SK-N-SH (cell line): ENCODE data around the gene PTPRF. TPM values are rescaled to one million over a fixed set of nuclear protein-coding genes. Genes with fewer than 3 reads are reported as not detected.

ENCODE experiments used
- CTCF ChIA-PET: fragments of 300-600, 350-600 bp; formaldehyde crosslinking; extraction: SDS; loops from one replicate; lab custom pipeline; 2021; lab: Yijun Ruan, JAX
- POLR2A ChIA-PET: fragments of 350-600 bp; sonication (Branson Sonifier 250); formaldehyde crosslinking; extraction: SDS; loops from one replicate; lab custom pipeline; 2020; ENCODE audit warnings: antibody characterized with exemption, inconsistent platforms; lab: Yijun Ruan, JAX
- DNase-seq: peaks from one replicate; pipeline ENCODE4 v3.0.0; 2012
- H2AFZ ChIP-seq: fragments of 200-600 bp; sonication (generic); 2 replicates; pipeline ENCODE4 v1.8.1; 2016; ENCODE audit warnings: antibody characterized with exemption, mild to moderate bottlenecking, low read depth
- H3F3A ChIP-seq: fragments of 200-600 bp; sonication (generic); replicated peaks from 2 replicates; pipeline ENCODE3; 2016; ENCODE audit warnings: antibody characterized with exemption, mild to moderate bottlenecking; ENCODE audit not compliant: insufficient read depth
- H3K27ac ChIP-seq, 2 experiments: fragments of 200-500 bp in 1 of 2; fragments of 200-600 bp in 1 of 2; sonication (Bioruptor generic) in 1 of 2; sonication (generic), shearing (Covaris generic) in 1 of 2; 2 replicates each; pipeline versions ENCODE4 v1.5.1 to v1.6.1; 2014 to 2016; ENCODE audit warnings: low read depth in 2 of 2, inconsistent platforms in 1 of 2, low read length in 1 of 2, mild to moderate bottlenecking in 1 of 2, mixed read lengths in 1 of 2
- H3K27me3 ChIP-seq: fragments of 200-600 bp; sonication (generic), shearing (Covaris generic); 2 replicates; pipeline ENCODE4 v1.6.1; 2016; ENCODE audit warnings: mixed run types; ENCODE audit not compliant: insufficient read depth
- H3K36me3 ChIP-seq, 2 experiments: fragments of 200-500 bp in 1 of 2; fragments of 200-600 bp in 1 of 2; sonication (Bioruptor generic) in 1 of 2; sonication (generic) in 1 of 2; replicated peaks in 1 of 2; 2 replicates each; pipeline versions ENCODE3 to v1.5.1; 2014 to 2016; ENCODE audit warnings: low read length in 1 of 2, mild to moderate bottlenecking in 1 of 2; ENCODE audit not compliant: insufficient read depth in 2 of 2, control insufficient read depth in 1 of 2
- H3K4me1 ChIP-seq, 2 experiments: fragments of 200-500 bp in 1 of 2; fragments of 200-600 bp in 1 of 2; sonication (Bioruptor generic) in 1 of 2; sonication (generic), shearing (Covaris generic) in 1 of 2; 2 replicates each; pipeline versions ENCODE4 v1.5.1 to v1.6.1; 2014 to 2016; ENCODE audit warnings: low read depth in 1 of 2, low read length in 1 of 2, mixed run types in 1 of 2; ENCODE audit not compliant: insufficient read depth in 2 of 2, control insufficient read depth in 1 of 2
- H3K4me2 ChIP-seq: fragments of 200-600 bp; sonication (generic), shearing (Covaris generic); 2 replicates; pipeline ENCODE4 v1.6.1; 2017; ENCODE audit warnings: mixed run types
- H3K4me3 ChIP-seq, 2 experiments: fragments of 200-500 bp in 1 of 2; fragments of 200-600 bp in 1 of 2; sonication (Bioruptor generic) in 1 of 2; sonication (generic), shearing (Covaris generic) in 1 of 2; 2 replicates each; pipeline versions ENCODE4 v1.5.1 to v1.8.1; 2014 to 2016; ENCODE audit warnings: low read depth in 2 of 2, inconsistent platforms in 1 of 2, low read length in 1 of 2, mild to moderate bottlenecking in 1 of 2, mixed read lengths in 1 of 2, moderate library complexity in 1 of 2
- H3K79me2 ChIP-seq: fragments of 200-600 bp; sonication (generic); 2 replicates; pipeline ENCODE4 v1.8.1; 2017; ENCODE audit warnings: mild to moderate bottlenecking; ENCODE audit not compliant: insufficient read depth
- H3K9ac ChIP-seq: fragments of 200-600 bp; sonication (generic); 2 replicates; pipeline ENCODE4 v1.6.1; 2017; ENCODE audit warnings: mixed run types
- H3K9me2 ChIP-seq: fragments of 200-600 bp; sonication (generic); 2 replicates; pipeline ENCODE4 v1.6.1; 2017; ENCODE audit warnings: mixed run types
- H3K9me3 ChIP-seq: fragments of 200-600 bp; sonication (generic); 2 replicates; pipeline ENCODE4 v1.6.1; 2017; ENCODE audit warnings: mixed run types, mild to moderate bottlenecking, moderate library complexity
- H4K20me1 ChIP-seq: fragments of 200-600 bp; sonication (generic); 2 replicates; pipeline ENCODE4 v1.6.1; 2017; ENCODE audit warnings: mild to moderate bottlenecking, mixed run types; ENCODE audit not compliant: insufficient read depth
- ELF1 ChIP-seq: IDR thresholded peaks from 2 replicates; pipeline ENCODE4 v1.4.0; 2012
- FOXJ3 ChIP-seq: sonication (generic); formaldehyde crosslinking; IDR thresholded peaks from 2 replicates; pipeline ENCODE4 v1.5.1; 2020; ENCODE audit warnings: mild to moderate bottlenecking, missing genetic modification reagents
- GATA2 ChIP-seq: sonication (generic); formaldehyde crosslinking; IDR thresholded peaks from 2 replicates; pipeline ENCODE4 v1.5.0; 2020; ENCODE audit warnings: mild to moderate bottlenecking, missing genetic modification reagents
- MXI1 ChIP-seq: IDR thresholded peaks from 2 replicates; pipeline ENCODE4 v1.6.1; 2012; ENCODE audit warnings: mild to moderate bottlenecking, low read depth, low read length, improper control_type of control experiment
- NRF1 ChIP-seq: IDR thresholded peaks from 2 replicates; pipeline ENCODE4 v1.6.1; 2012; ENCODE audit warnings: low read depth, mild to moderate bottlenecking, low read length
- RFX5 ChIP-seq: IDR thresholded peaks from 2 replicates; pipeline ENCODE4 v1.6.1; 2012; ENCODE audit warnings: mild to moderate bottlenecking, improper control_type of control experiment, low read length
- SIN3A ChIP-seq: IDR thresholded peaks from 2 replicates; pipeline ENCODE4 v1.6.1; 2012; ENCODE audit warnings: low read depth, mild to moderate bottlenecking, low read length, moderate library complexity, borderline replicate concordance
- WGBS: methylation state at CpG from one replicate; pipeline ENCODE4 v1.1.6; 2017; ENCODE audit warnings: low lambda C conversion rate; 5-methylcytosine and 5-hydroxymethylcytosine counted together
- polyA plus RNA-seq, 3 experiments: library from polyadenylated mRNA; depleted of rRNA; stranded (reverse); fragments of >200 nt; gene quantifications; 2 replicates each; pipeline ENCODE4 v1.2.3, GENCODE V29; 2012
- TF ChIP-seq, protein P1 (sequence below): IDR thresholded peaks from 2 replicates; pipeline ENCODE4 v1.4.0; 2012; ENCODE audit warnings: low read depth, borderline replicate concordance
- TF ChIP-seq, protein P2 (sequence below): IDR thresholded peaks from 2 replicates; pipeline ENCODE4; 2012

Gene PTPRF
- polyA plus RNA-seq, 1 of the 3 experiments (the other 2 are of a cell fraction), result 72.7 TPM

DNA sequence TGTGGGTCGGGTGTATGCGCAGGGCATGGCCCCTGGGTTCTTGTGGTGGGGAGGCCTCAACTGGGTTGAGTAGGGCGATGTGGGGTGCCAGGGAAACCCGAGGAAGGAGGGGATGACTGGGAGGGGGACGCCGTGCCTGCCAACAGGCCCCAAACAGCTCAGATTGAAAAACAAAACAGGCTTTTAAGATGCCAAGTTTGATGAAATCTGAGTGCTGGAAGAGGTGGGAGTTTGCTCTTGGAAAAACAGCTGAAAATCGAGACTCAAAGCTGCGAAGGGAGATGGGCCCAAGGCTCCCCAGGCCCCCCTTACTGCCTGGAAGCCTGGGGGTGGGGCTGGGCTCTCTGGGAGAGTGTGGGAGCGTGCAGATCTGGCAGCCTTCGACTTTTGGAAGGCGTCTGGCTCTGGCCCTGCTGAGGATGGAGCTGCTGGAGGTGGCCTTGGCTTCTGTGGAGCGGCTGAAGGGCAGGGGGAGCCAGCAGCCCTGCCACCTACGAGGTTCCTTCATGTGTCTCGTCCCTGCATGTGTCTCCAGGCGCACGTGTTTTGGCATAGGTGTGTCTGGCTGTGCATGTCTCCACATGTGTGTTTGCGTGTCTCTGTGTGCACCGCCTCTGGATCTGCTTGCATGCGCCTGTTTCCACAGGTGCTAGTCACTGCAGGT is 33.3 kb downstream of the PTPRF start:
- H3K4me2 ChIP-seq, result no peak overlapping the region
- H3F3A ChIP-seq, result no peaks in the 10 kb centered on the region
- peaks cover 24% of the 10 kb centered on the region; the same call in 1 of the 2 replicates for H3K79me2 ChIP-seq
- CTCF ChIA-PET, result interaction anchor here (1.1 to 2.0 kb wide), 7 partner anchors 8 to 87 kb away, joined by 3 to 5 read pairs (median 4); partner anchors contain the start of gene PTPRF
- H3K27ac ChIP-seq, result peak overlapping the region in 1 of 2 experiments; percentile 62; a peak in 1 of 4 replicates
- no peaks in the 10 kb centered on the region for H3K27me3 ChIP-seq
- H3K4me3 ChIP-seq, result no peak overlapping the region
- H3K9ac ChIP-seq, result no peak overlapping the region
- 86% methylated on average over 14 of the region's 19 CpGs for WGBS
- H3K4me1 ChIP-seq, result peaks cover under 1 to 42% of the 10 kb centered on the region in 2 experiments; a peak in 2 of 4 replicates
- no peak overlapping the region for H2AFZ ChIP-seq
- H3K36me3 ChIP-seq, result no peaks in the 10 kb centered on the region
- no peaks in the 10 kb centered on the region for H3K9me2 ChIP-seq
- peak; percentile 74 for DNase-seq
- H3K9me3 ChIP-seq, result no peaks in the 10 kb centered on the region
- TF ChIP-seq, protein P1, sequence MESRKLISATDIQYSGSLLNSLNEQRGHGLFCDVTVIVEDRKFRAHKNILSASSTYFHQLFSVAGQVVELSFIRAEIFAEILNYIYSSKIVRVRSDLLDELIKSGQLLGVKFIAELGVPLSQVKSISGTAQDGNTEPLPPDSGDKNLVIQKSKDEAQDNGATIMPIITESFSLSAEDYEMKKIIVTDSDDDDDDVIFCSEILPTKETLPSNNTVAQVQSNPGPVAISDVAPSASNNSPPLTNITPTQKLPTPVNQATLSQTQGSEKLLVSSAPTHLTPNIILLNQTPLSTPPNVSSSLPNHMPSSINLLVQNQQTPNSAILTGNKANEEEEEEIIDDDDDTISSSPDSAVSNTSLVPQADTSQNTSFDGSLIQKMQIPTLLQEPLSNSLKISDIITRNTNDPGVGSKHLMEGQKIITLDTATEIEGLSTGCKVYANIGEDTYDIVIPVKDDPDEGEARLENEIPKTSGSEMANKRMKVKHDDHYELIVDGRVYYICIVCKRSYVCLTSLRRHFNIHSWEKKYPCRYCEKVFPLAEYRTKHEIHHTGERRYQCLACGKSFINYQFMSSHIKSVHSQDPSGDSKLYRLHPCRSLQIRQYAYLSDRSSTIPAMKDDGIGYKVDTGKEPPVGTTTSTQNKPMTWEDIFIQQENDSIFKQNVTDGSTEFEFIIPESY, result no peak
- TF ChIP-seq, protein P2, sequence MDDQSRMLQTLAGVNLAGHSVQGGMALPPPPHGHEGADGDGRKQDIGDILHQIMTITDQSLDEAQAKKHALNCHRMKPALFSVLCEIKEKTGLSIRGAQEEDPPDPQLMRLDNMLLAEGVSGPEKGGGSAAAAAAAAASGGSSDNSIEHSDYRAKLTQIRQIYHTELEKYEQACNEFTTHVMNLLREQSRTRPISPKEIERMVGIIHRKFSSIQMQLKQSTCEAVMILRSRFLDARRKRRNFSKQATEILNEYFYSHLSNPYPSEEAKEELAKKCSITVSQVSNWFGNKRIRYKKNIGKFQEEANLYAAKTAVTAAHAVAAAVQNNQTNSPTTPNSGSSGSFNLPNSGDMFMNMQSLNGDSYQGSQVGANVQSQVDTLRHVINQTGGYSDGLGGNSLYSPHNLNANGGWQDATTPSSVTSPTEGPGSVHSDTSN, result no peak
- no peak for TF ChIP-seq NRF1
- no peak for TF ChIP-seq ELF1
- no peak for TF ChIP-seq MXI1
- no peaks in the 10 kb centered on the region for H4K20me1 ChIP-seq
- POLR2A ChIA-PET, result interaction anchor here (1.6 kb wide), 1 partner anchor 86 kb away, joined by 7 read pairs; the partner anchor contains the start of gene KDM4A

DNA sequence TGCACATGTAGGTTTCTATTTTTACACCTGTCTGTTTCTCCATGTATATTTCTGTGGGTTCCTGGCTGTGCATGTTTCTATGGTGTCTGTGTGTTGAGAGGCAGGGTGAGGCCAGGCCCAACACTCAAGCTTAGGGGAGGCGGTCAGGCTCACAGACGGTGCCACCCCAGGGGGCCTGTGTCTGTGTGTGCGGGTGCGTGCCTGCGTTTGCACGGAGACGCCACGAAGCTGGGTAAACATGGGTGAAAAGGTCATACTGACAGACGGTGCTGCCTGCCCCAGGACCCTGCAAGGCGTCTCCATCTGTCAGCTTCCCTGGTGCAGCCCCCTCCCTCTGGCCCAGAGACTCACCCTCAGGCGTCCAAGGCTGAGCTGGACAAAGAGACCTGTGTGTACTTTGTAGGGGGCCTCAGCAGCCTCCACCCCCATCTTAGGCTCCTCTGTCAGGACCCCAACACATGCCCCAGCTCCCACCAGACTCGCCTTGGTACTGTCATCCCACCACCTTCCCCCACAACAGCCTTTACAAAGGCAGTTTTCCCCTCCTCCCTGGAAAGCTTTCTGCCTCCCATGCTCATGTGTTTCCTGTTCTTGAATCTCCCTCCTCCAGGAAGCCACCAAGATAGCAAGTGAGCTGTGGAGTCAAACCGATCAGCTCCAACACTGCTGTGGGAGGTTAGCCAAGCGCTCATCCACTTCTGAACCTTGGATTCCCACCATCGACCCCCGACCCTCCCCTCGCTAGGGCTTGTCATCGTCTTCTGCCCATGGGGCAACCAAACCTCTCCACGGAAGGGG is 34.1 kb downstream of the PTPRF start:
- no peaks in the 10 kb centered on the region for H3K27me3 ChIP-seq
- H3K4me2 ChIP-seq, result no peak overlapping the region
- peaks cover 0 to 37% of the 10 kb centered on the region in 2 experiments; a peak in 1 of 4 replicates for H3K4me1 ChIP-seq
- 89% methylated on average over 14 of the region's 19 CpGs for WGBS
- H2AFZ ChIP-seq, result no peak overlapping the region
- ChIA-PET POLR2A (interaction anchor here (1.6 kb wide), 1 partner anchor 85 kb away, joined by 7 read pairs; the partner anchor contains the start of gene KDM4A), CTCF (interaction anchor here (1.0 to 2.0 kb wide), 8 partner anchors 8 to 86 kb away, joined by 3 to 5 read pairs (median 4); partner anchors contain the start of gene PTPRF)
- H4K20me1 ChIP-seq, result no peaks in the 10 kb centered on the region
- H3K27ac ChIP-seq, result peak overlapping the region in 1 of 2 experiments; percentile 62; a peak in 1 of 4 replicates
- no peak overlapping the region; a peak in 1 of 4 replicates for H3K4me3 ChIP-seq
- no peaks in the 10 kb centered on the region for H3K9me3 ChIP-seq
- peaks cover 0 to 3% of the 10 kb centered on the region in 2 experiments for H3K36me3 ChIP-seq
- DNase-seq, result peak; percentile 65
- TF ChIP-seq FOXJ3 (CRISPR knock-in tag) (0 out of 2 replicates have a peak, but pooled peaks have one; percentile 31), NRF1 (no peak), GATA2 (CRISPR knock-in tag) (no peak), RFX5 (no peak), SIN3A (no peak)
- H3F3A ChIP-seq, result no peaks in the 10 kb centered on the region
- H3K9ac ChIP-seq, result no peak overlapping the region
- peaks cover 17% of the 10 kb centered on the region; the same call in 1 of the 2 replicates for H3K79me2 ChIP-seq
- no peaks in the 10 kb centered on the region for H3K9me2 ChIP-seq
